Activated CD8-positive, alpha-beta memory T cell treated with anti-CD3 and anti-CD28 coated beads for 36 hours (primary cell): ENCODE measurements around the gene ZNF513. TPM values are rescaled to one million over a fixed set of nuclear protein-coding genes. Genes with fewer than 3 reads are reported as not detected.
"Not testable (repeated sequence)": the region's sequence is repeated elsewhere in the genome, so short reads cannot be mapped to it uniquely, and the experiment has no call there.

ENCODE experiments used
- CTCF ChIA-PET: fragments of 350-600 bp; sonication (Branson Sonifier 250); formaldehyde crosslinking; loops from one replicate; lab custom pipeline; 2021; ENCODE audit warnings: antibody characterized with exemption; lab: Charles Lee
- POLR2A ChIA-PET: fragments of 350-600 bp; sonication (Branson Sonifier 250); formaldehyde crosslinking; loops from one replicate; lab custom pipeline; 2021; ENCODE audit warnings: antibody characterized with exemption; lab: Charles Lee
- total RNA-seq, 2 experiments: library from RNA; stranded (reverse); gene quantifications; one replicate each; pipeline ENCODE4 v1.2.3, GENCODE V29; 2021

Gene ZNF513
- total RNA-seq, 2 experiments from 2014 or later: 8.2 to 9.5 TPM

DNA sequence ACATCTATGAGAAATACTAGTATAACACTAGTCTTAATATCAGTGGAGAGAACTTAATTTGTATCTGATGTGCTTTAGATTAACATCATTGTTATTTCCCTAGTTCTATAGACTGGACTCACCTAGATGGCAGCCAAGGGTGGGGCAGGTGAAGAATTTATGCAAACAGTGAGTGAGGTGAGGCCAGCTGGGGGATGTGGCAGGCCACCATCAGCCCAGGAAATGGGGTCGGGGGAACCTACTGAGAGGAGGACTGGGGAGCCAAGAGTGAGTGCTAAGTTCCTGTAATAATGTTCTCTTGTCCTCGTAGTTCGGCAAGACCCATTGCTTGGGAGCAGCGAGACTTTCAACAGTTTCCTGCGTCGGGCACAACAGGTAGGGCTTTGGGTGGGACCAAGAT lies 7.6 kb downstream of the ZNF513 start:
- ChIA-PET POLR2A (interaction anchor here (1.0 to 2.5 kb wide), 3 partner anchors 7 to 37 kb away, joined by 3 to 20 read pairs (median 3); partner anchors contain the start of genes GTF3C2, PPM1G and ZNF513), CTCF (interaction anchor here (1.4 kb wide), 1 partner anchor 68 kb away, joined by 3 read pairs; no protein-coding TSS in a partner anchor)

DNA sequence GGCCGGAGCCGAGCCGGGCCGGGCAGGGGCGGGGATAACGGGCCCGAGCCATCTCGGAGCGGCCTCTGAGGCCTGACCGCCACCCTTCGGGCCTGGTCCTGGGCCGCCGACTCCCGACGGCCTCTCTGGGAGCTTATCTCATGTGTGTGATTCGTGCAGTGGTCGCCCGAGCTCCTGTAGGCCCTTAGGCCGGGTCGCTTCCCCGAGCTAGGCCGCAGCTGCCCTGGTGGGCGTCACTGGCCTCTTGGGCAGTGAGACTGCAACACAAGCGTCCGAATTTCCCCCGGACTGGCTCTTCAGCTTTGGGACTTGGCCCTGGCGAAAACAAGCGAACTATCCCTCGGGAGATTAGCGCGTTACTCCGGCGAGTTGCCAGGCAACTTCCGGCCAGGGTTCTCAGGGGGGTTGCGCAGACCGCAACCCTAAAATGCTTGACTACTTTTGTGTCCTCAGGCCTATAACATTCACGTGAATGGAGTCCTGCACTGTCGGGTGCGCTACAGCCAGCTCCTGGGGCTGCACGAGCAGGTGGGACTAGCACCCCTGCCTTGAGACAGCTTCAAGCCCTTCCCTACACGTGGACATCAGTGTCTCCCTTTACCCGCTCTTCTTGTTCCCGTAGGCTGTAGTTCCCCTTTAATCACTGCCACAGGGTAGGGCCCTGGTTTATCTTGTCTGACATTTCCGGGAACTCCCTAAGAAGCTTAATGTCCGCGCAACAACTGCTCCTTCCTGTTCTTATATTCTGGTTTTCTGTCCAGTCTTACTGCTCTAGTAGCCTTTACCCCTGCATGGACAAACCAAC lies 9.5 kb downstream of the ZNF513 start:
- POLR2A ChIA-PET: interaction anchor here (0.5 to 3.1 kb wide), 8 partner anchors 9 to 312 kb away, joined by 3 to 20 read pairs (median 4); partner anchors contain the start of genes ATRAID, MPV17, NRBP1 and PPM1G

DNA sequence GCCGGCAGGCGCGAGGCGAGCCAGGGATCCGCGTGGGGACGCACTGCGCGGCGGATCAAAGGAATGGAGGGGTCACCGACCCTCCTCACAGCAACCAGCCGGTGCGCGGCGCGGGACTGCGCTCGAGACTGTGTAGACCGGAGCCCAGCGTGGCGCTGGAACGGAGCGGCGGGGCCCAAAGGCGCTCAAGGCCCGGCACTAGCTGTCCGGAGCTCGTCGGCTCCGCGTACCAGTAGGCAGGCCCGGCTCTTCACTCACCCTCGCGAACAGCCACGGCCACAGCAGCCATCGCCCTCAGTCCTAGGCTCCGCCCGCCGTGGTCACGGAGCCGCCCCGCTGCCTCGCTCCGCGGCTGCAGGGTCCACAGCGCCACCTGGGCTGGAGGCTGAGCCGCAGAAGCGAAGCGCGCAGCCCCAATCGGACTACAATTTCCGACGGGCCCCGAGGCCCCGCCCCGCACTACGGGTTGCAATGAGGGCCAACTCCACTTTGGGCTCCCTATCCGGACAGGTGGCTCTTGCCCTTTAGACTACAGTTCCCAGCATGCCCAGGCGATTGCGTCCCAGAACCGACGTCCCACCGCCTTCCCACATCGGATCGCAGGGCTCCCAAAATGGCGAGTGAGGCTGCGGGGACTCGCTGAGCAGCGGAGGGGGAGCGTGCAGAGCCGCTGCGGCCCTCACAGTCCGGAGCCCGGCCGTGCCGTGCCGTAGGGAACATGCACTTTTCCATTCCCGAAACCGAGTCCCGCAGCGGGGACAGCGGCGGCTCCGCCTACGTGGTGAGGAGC lies 10.3 kb downstream of the ZNF513 start, which contains the start of the genes EIF2B4 and SNX17:
Gene EIF2B4, minus strand, starts transcription at position 313 of the 790 bp plus-strand sequence. Its CDS starts 24 bp downstream, at position 289.
Gene SNX17, plus strand, starts transcription at position 591 of the 790 bp plus-strand sequence. Its CDS starts 128 bp downstream, at position 719.
- POLR2A ChIA-PET: interaction anchor here (0.8 to 3.1 kb wide), 8 partner anchors 10 to 313 kb away, joined by 3 to 20 read pairs (median 8); partner anchors contain the start of genes ATRAID, GTF3C2, MPV17 and PPM1G
- CTCF ChIA-PET: interaction anchor here (0.5 to 2.7 kb wide), 10 partner anchors 9 to 90 kb away, joined by 3 to 11 read pairs (median 4); partner anchors contain the start of genes GTF3C2, PPM1G and ZNF513

More for the DNA sequence above, 9.5 kb downstream of the ZNF513 start:
- CTCF ChIA-PET: interaction anchor here (0.9 to 2.7 kb wide), 6 partner anchors 9 to 312 kb away, joined by 3 to 11 read pairs (median 4); partner anchors contain the start of genes PPM1G and ZNF513

DNA sequence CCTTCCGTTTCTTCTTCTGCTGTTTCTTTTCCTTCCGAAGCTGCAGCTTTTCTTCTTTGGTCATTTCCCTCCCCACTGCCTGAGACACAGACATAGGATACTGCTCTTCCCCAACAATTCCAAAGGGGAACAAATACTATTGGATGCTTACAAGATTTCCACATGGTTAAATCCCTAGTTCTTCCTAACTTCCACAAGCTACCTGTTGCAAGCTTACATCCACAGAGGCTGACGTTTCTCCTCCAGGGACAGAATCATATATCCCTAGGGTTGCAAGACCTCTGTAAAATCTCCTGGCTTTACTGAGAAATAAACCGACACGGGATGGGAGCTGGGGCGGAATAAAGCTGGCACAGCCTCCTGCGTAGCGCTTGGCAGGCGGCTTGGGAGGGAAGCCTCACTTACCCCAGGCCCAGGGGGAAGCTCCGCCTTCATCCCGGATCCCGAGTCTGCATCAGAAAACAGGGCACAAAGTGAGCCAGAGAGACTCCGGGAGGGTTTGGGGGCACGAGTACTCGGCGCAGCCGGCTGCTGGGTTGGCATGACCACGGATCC lies 11.0 kb downstream of the ZNF513 start:
- POLR2A ChIA-PET: interaction anchor here (0.5 to 3.1 kb wide), 5 partner anchors 9 to 200 kb away, joined by 3 to 13 read pairs (median 9); partner anchors contain the start of genes GTF3C2, MPV17 and ZNF513

DNA sequence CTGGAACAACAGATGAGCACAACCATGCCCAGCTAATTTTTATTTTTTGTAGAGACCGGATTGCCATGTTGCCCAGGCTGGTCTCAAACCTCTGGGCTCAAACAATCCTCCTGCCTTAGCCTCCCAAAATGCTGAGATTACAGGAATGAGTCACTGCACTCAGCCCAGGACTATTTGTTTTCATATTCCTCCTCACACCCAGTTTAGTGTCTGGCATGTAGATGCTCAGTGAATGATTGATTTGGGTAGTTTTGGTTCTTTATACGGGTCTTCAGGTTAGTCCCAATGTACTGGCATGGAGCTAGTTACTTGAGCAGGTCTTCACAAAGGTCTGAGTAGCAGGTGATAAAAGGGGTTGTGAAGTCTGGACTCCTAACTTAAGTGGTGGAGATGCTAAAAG lies 16.6 kb downstream of the ZNF513 start:
- ChIA-PET CTCF (interaction anchor here (1.3 kb wide), 1 partner anchor 46 kb away, joined by 3 read pairs; the partner anchor contains the start of gene PPM1G), POLR2A (no interaction called here)

More for the DNA sequence above, 11.0 kb downstream of the ZNF513 start:
- CTCF ChIA-PET: interaction anchor here (0.5 to 2.7 kb wide), 7 partner anchors 9 to 90 kb away, joined by 3 to 11 read pairs (median 4); partner anchors contain the start of gene GTF3C2

DNA sequence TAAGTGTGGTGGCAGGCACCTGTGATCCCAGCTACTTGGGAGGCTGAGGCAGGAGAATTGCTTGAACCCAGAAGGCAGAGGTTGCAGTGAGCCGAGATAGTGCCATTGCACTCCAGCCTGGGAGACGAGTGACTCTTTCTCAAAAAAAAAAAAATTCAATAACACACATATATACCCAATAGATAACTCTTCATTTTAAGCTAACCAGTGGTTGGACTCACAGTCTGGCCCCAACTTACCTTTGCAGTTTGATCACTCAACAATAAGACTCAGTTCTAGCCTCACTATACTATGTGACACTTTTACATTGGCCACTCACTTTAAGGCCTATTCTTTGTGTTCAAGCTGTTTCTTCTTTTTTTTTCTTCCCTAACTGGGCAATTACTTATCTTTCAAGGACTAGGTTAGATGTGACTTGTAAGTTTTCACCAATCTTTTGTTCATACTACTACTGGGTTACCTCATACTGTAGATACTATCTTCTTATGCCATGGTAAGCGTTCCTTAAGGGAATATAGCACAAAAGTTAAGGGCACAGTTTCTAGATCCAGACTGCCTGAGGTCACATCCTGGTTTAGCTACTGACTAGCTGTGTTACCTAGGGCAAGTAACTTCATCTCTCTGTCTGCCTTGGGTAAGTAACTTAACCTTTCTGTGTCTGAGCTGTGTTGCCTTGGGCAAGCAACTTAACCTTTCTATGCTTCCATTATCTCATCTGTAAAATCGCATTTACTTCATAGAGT lies 17.7 kb downstream of the ZNF513 start:
- ChIA-PET CTCF (interaction anchor here (1.1 kb wide), 1 partner anchor 13 kb away, joined by 3 read pairs; no protein-coding TSS in a partner anchor), POLR2A (interaction anchor here (0.6 kb wide), 1 partner anchor 232 kb away, joined by 7 read pairs; no protein-coding TSS in a partner anchor)

DNA sequence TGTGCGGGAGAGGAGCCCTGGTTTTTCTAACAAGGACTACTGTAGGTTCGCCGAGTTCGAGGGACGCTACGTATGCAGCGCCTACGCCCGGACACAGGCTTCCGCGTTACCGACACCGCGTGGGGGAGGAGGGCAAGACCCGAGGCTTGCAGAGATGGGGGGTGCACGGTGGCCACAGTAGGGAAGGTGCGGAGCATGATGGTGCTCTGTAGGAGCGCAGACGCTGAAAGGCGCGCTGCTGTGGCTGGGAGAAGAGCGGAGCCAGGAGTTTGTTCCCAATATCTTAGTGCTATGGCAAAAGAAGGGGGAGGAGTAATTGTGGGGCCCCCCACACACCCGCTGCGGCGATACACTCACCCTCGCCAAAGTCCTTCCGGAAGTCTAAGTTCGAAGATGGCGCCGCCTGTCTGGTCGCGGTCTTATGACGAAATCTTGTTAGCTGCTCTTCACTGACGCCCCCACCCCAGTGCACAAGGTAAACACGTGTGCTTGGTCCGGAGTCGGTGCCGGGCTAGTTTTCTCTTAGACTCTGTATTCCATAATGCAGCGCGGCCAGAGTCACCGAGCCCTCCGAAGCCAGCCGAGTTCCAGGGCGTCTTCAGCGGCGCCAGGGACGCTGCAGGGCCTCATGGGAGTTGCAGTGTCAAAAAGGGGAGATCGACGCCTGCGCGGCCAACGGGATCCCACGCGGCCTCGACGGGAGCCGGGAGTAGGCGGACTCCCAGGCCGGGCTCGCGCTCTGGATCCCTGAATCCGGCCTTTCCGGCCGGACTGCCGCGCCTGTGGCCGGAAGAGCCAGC lies 24.0 kb downstream of the ZNF513 start, which contains the start of gene GTF3C2:
Gene GTF3C2, minus strand, starts transcription at position 383 of the 800 bp plus-strand sequence. CDS start 13,210 bp downstream, outside the sequence.
- ChIA-PET POLR2A (interaction anchor here (1.0 to 2.4 kb wide), 3 partner anchors 13 to 23 kb away, joined by 3 to 13 read pairs (median 6); partner anchors contain the start of genes EIF2B4 and SNX17), CTCF (interaction anchor here (1.2 to 2.4 kb wide), 3 partner anchors 13 to 74 kb away, joined by 3 to 11 read pairs (median 3); partner anchors contain the start of gene EIF2B4)

DNA sequence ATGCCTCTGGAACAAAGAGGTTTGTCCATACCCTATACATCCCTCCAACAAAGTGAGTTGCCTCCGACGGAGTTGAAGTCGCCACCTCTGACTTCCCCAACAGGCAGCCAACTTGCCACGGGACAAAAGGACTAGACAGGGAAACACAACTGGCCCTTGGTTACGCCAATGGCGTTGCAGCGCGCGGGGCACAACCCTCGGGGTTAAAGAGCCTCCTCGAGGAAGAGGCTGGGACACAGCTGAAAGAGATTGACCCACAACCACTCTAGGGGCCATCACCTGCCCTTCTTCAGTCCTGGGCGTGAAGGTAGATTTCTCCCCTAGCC lies 24.5 kb downstream of the ZNF513 start:
- POLR2A ChIA-PET: interaction anchor here (1.0 to 2.4 kb wide), 3 partner anchors 14 to 23 kb away, joined by 3 to 13 read pairs (median 6); partner anchors contain the start of genes EIF2B4 and SNX17
- CTCF ChIA-PET: interaction anchor here (1.2 to 2.4 kb wide), 2 partner anchors 13 kb away, joined by 3 to 11 read pairs; partner anchors contain the start of gene EIF2B4

DNA sequence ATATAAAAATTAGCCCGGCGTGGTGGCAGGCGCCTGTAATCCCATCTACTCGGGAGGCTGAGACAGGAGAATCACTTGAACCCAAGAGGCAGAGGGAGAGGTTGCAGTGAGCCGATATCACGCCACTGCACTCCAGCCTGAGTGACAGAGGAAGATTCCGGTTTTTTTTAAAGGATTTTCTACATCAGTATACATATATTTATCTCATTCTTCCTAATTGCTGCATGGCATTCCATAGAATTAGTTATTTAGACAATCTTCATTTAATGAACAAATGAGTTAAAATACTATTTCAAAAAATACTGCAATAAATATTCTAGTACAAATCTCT lies 26.0 kb downstream of the ZNF513 start:
- POLR2A ChIA-PET: interaction anchor here (0.7 kb wide), 1 partner anchor 42 kb away, joined by 5 read pairs; no protein-coding TSS in a partner anchor
- CTCF ChIA-PET: interaction anchor here (0.8 to 1.2 kb wide), 2 partner anchors 15 to 16 kb away, joined by 3 to 4 read pairs; partner anchors contain the start of genes EIF2B4 and SNX17

DNA sequence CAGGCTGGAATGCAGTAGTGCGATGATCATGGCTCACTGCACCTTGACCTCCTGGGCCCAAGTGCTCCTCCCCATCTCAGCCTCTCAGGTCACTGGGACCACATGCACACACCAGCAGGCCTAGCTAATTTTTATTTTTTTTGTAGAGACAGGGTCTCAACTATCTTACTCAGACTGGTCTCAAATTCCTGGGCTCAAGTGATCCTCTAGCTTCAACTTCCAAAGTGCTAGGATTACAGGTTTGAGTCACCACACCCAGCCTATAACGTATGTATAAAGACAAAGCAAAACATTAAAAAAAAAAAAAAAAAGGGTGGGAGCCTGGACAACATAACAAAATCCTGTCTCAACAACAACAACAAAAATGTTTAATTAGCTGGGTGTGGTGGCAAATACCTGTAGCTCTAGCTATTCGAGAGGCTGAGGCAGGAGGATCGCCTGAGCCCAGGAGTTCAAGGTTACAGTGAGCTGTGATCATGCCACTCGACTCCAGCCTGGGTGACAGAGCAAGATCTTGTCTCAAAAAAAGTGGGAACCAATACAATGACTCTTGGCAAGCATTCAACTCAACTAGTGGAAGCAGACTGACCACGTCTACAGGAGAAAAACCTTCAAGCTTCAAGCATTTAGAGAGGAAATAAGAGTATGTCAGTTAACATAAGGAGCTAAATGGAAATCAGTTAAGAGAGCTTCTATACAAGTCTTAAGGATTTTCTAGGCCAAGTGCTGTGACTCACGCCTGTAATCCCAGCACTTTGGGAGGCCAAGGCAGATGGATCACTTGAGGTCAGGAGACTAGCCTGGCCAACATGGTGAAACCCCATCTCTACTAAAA lies 26.6 kb downstream of the ZNF513 start:
- POLR2A ChIA-PET: no interaction called here
- CTCF ChIA-PET: interaction anchor here (0.8 to 1.2 kb wide), 2 partner anchors 16 to 17 kb away, joined by 3 to 4 read pairs; partner anchors contain the start of genes EIF2B4 and SNX17

DNA sequence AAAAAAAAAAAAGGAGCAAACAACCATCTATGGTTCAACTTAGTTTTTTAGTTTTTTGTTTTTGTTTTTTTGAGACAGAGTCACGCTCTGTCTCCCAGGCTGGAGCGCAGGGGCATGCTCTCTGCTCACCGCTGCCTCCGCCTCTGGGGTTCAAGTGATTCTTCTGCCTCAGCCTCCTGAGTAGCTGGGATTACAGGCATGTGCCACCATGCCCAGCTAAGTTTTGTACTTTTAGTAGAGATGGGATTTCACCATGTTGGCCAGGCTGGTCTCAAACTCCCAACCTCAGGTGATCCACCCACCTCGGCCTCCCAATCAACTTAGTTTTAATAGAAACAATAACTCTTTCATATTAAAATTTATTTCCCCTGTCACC lies 27.2 kb downstream of the ZNF513 start:
- CTCF ChIA-PET: interaction anchor here (1.2 kb wide), 1 partner anchor 16 kb away, joined by 4 read pairs; the partner anchor contains the start of gene EIF2B4
- POLR2A ChIA-PET: not testable (repeated sequence)

DNA sequence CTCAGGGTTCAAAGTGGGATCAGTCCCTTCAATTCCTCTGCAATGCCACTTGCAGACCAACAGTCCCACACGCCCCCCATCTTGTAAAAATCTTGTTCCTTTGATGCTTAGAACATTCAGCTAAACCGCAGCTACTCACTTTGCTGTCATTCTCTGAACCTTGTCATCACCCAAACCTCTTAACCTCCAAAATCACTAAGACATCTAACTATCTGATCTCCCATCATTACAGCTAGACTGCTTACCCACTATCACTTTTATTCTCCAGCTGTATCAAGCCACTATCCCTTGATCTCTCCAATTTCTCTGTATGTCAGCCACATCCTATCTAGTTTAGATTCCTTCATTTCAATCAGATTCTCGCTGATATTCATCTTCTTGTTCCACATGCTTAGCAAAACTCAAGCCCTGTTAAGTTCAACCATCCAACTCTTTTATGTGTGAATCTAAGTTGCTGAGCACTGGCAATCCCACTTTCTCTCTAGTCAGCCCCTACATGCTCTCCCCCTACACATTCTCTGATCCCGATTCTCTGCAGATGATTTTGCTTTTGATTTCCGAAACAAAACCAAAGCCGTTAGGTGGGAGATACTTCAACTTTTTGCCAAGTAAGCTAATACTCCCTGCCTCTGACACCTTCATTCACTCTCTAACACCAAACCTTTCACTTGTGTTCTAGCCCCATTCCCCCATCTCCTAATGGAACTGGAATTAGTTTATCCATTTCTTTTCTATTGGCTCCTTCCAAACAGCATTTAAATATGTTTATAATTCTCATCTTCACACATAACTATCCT lies 28.5 kb downstream of the ZNF513 start:
- ChIA-PET POLR2A (no interaction called here), CTCF (interaction anchor here (1.8 kb wide), 1 partner anchor 49 kb away, joined by 6 read pairs; no protein-coding TSS in a partner anchor)

DNA sequence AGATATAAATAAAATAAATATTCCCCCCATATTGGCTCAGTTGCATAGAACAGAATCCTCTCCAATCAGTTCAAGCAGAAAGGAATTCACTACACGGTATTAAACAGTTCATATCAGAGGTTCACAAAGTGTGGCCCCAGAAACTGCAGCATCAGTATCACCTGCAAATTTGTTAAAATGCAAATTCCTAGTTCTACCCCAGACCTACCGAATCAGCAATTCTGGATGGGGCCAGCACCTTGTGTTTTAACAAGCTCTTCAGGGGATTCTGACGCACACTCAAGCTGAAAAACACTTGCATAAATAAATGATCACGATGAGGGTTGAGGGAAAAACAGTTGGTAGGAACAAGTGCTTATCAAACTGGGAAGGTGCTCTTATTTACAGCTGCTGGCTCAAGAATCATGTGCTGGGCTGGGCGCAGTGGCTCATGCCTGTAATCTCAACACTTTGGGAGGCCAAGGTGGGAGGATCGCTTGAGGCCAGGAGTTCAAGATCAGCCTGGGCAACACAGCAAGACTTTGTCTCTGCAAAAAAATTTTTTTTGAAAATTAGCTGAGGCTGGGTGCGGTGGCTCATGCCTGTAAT lies 30.3 kb downstream of the ZNF513 start:
- POLR2A ChIA-PET: no interaction called here
- CTCF ChIA-PET: interaction anchor here (1.7 kb wide), 1 partner anchor 12 kb away, joined by 3 read pairs; no protein-coding TSS in a partner anchor

DNA sequence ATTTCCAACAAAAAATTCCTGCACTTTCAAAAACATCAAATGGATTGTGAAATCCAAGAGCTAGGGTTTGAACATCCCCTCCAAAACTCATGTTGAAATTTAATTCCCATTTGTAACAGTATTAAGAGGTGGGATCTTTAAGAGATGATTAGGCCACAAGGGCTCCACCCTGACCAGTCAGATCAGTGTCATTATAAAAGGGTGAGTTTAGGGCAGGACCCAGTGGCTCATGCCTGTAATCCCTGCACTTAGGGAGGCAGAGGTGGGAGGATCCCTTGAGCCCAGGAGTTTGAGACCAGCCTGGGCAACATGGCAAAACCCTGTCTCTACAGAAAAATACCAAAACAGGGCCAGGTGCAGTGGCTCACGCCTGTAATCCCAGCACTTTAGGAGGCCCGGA lies 32.9 kb downstream of the ZNF513 start:
- CTCF ChIA-PET: no interaction called here
- POLR2A ChIA-PET: no interaction called here
